ENCODE results near the gene CDSN.

CDSN gene

GRCh38 chr6:31138982-31139381 lies 18.7 kb upstream of the CDSN start, which contains the start of gene PSORS1C2:
TSS of gene PSORS1C2 (minus strand) at chr6:31139066. CDS start at chr6:31139026, 40 bp downstream.
- TF ChIP-seq CTCF (IDR thresholded peaks at IDR 0.05; ENCODE audit: insufficient read depth, low read length): no peak
- no peak within 1 kb of the TSS for H3K4me3 ChIP-seq (replicated peaks; ENCODE audit: insufficient read depth, low read length)

DNA sequence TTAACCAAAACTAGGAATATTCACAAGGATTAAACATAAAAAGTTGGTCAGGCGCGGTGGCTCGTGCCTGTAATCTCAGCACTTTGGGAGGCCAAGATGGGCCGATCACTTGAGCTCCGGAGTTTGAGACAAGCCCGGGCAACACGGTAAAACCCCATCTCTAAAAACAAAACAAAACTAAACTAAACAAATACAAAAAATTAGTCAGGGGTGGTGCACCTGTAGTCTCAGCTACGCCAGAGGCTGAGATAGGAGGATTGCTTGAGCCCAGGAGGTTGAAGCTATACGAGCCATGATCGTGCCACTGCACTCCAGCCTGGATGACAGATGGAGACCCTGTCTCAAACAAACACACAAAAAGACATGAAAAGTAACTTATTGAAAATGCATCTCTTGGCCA lies 15.5 kb upstream of the CDSN start:
- Histone ChIP-seq H3K27me3 (ENCODE audit: insufficient read depth, poor library complexity, severe bottlenecking) (no peaks in the 10 kb centered on the region), H3K4me3 (replicated peaks; ENCODE audit: insufficient read depth, low read length) (no peak overlapping the region), H3K27ac (replicated peaks) (no peak overlapping the region)
- TF ChIP-seq CTCF (IDR thresholded peaks at IDR 0.05; ENCODE audit: insufficient read depth, low read length) (no peak), GABPA (IDR thresholded peaks at IDR 0.05; ENCODE audit: low read depth) (no peak), SPI1 (IDR thresholded peaks at IDR 0.05; ENCODE audit: borderline replicate concordance, low read depth) (no peak), POLR2AphosphoS5 (IDR thresholded peaks at IDR 0.05; ENCODE audit: low read depth) (no peak)
- TF ChIP-seq, protein P1, sequence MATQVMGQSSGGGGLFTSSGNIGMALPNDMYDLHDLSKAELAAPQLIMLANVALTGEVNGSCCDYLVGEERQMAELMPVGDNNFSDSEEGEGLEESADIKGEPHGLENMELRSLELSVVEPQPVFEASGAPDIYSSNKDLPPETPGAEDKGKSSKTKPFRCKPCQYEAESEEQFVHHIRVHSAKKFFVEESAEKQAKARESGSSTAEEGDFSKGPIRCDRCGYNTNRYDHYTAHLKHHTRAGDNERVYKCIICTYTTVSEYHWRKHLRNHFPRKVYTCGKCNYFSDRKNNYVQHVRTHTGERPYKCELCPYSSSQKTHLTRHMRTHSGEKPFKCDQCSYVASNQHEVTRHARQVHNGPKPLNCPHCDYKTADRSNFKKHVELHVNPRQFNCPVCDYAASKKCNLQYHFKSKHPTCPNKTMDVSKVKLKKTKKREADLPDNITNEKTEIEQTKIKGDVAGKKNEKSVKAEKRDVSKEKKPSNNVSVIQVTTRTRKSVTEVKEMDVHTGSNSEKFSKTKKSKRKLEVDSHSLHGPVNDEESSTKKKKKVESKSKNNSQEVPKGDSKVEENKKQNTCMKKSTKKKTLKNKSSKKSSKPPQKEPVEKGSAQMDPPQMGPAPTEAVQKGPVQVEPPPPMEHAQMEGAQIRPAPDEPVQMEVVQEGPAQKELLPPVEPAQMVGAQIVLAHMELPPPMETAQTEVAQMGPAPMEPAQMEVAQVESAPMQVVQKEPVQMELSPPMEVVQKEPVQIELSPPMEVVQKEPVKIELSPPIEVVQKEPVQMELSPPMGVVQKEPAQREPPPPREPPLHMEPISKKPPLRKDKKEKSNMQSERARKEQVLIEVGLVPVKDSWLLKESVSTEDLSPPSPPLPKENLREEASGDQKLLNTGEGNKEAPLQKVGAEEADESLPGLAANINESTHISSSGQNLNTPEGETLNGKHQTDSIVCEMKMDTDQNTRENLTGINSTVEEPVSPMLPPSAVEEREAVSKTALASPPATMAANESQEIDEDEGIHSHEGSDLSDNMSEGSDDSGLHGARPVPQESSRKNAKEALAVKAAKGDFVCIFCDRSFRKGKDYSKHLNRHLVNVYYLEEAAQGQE (IDR thresholded peaks at IDR 0.05; ENCODE audit: insufficient replicate concordance, low read depth): no peak
- DNase-seq (ENCODE audit: low read depth in 1 of 2, low spot score in 1 of 2): no peak

More at GRCh38 chr6:31138982-31139381, 18.7 kb upstream of the CDSN start, which contains the start of gene PSORS1C2:
- Histone ChIP-seq H3K27ac (replicated peaks) (no peak within 1 kb of the TSS), H3K27me3 (ENCODE audit: insufficient read depth, poor library complexity, severe bottlenecking) (no peaks in the 10 kb centered on the region)
- DNase-seq (ENCODE audit: low read depth in 1 of 2, low spot score in 1 of 2): no peak

DNA sequence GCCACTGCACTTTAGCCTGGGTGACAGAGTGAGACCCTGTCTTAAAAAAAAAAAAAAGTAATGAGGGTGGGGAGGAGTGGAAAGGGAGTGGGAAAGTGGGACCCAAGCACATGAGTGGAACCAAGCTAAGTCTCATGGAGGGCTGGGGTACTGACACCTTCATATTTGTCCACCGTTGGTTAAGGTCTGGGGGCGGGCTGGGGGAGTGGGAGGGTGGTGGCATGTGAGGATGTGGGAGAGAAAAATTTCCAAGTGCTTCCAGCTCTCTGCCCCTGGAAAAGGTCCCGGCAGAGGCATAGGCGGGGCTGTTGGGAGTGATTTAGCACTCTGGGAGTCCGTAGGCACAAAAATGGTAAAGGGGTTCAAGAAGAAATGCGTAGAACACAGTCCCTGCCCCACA lies 12.6 kb upstream of the CDSN start:
- DNase-seq (ENCODE audit: low read depth in 1 of 2, low spot score in 1 of 2): no peak
- no peak for TF ChIP-seq POLR2AphosphoS5 (IDR thresholded peaks at IDR 0.05; ENCODE audit: low read depth)
- TF ChIP-seq, protein P1 (IDR thresholded peaks at IDR 0.05; ENCODE audit: insufficient replicate concordance, low read depth): no peak
- TF ChIP-seq GABPA (IDR thresholded peaks at IDR 0.05; ENCODE audit: low read depth): no peak
- TF ChIP-seq SPI1 (IDR thresholded peaks at IDR 0.05; ENCODE audit: borderline replicate concordance, low read depth): no peak
- no peak for TF ChIP-seq CTCF (IDR thresholded peaks at IDR 0.05; ENCODE audit: insufficient read depth, low read length)
- Histone ChIP-seq H3K27ac (replicated peaks) (no peak overlapping the region), H3K27me3 (ENCODE audit: insufficient read depth, poor library complexity, severe bottlenecking) (peaks cover 5% of the 10 kb centered on the region), H3K4me3 (replicated peaks; ENCODE audit: insufficient read depth, low read length) (no peak overlapping the region)

DNA sequence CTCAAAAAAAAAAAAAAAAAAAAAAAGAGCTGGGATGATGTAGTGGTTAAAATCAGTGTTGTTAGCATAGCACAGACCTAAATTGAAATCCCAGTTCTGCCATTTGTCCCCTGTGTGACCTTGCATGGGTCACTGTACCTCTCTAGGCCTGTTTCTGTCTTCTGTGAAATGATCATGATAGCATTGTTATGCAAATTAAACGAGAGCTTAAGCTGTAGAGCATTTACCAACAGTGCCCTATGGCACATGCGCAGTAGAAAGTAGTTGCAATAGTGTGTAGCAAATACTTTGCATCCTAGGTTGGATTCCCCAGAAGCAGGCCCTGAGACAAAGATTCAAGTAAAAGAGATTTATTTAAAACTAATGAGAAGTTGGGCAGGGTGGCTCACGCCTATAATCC lies 11.3 kb upstream of the CDSN start:
- no peak for TF ChIP-seq GABPA (IDR thresholded peaks at IDR 0.05; ENCODE audit: low read depth)
- TF ChIP-seq CTCF (IDR thresholded peaks at IDR 0.05; ENCODE audit: insufficient read depth, low read length): no peak
- TF ChIP-seq SPI1 (IDR thresholded peaks at IDR 0.05; ENCODE audit: borderline replicate concordance, low read depth): no peak
- no peak for TF ChIP-seq POLR2AphosphoS5 (IDR thresholded peaks at IDR 0.05; ENCODE audit: low read depth)
- TF ChIP-seq, protein P1 (IDR thresholded peaks at IDR 0.05; ENCODE audit: insufficient replicate concordance, low read depth): no peak
- Histone ChIP-seq H3K27me3 (ENCODE audit: insufficient read depth, poor library complexity, severe bottlenecking) (peaks cover 5% of the 10 kb centered on the region), H3K27ac (replicated peaks) (no peak overlapping the region), H3K4me3 (replicated peaks; ENCODE audit: insufficient read depth, low read length) (no peak overlapping the region)
- no peak for DNase-seq (ENCODE audit: low read depth in 1 of 2, low spot score in 1 of 2)
